ENCODE results near the gene BTBD19. TPM values are rescaled to one million over a fixed set of nuclear protein-coding genes. Genes with fewer than 3 reads are reported as not detected.

Gene BTBD19
- polyA plus RNA-seq, 4 donors = 1.1 to 14.7 (median 1.7) TPM

- WGBS, 3 donors = 31 to 37% (median 36%) methylated on average over 11 of the region's 11 CpGs
- peak overlapping the region in 2 of 3 donors; percentile 44 to 46 for H3K4me3 ChIP-seq (ENCODE audit: low read depth in 1 of 3, low read length in 3 of 3)
- FAIRE-seq = no peak
- H3K27me3 ChIP-seq (ENCODE audit: control insufficient read depth in 3 of 3, insufficient read depth in 3 of 3, low read length in 3 of 3) = no peaks in the 10 kb centered on the region
- peaks cover 0 to 28% (median 2%) of the 10 kb centered on the region in 3 donors for H3K4me1 ChIP-seq (ENCODE audit: control insufficient read depth in 3 of 3, insufficient read depth in 2 of 3, low read depth in 1 of 3, low read length in 2 of 3)
- no peak for DNase-seq
- H3K36me3 ChIP-seq (ENCODE audit: control insufficient read depth in 3 of 3, insufficient read depth in 2 of 3, low read depth in 1 of 3, low read length in 3 of 3) = peaks cover 0 to 12% (median 0%) of the 10 kb centered on the region in 3 donors
- H3K27ac ChIP-seq (ENCODE audit: low read depth in 1 of 3, low read length in 2 of 3) = peak overlapping the region in 1 of 3 donors; percentile 10
- no peaks in the 10 kb centered on the region for H3K9me3 ChIP-seq (ENCODE audit: control insufficient read depth in 2 of 2, insufficient read depth in 1 of 2, low read depth in 1 of 2, low read length in 1 of 2)
Observed at GRCh38 chr1:44785501-44786137, 22.7 kb upstream of the BTBD19 start.

- Histone ChIP-seq H3K36me3 (ENCODE audit: control insufficient read depth in 3 of 3, insufficient read depth in 2 of 3, low read depth in 1 of 3, low read length in 3 of 3) (peaks cover 0 to 6% (median 0%) of the 10 kb centered on the region in 3 donors), H3K4me1 (ENCODE audit: control insufficient read depth in 3 of 3, insufficient read depth in 2 of 3, low read depth in 1 of 3, low read length in 2 of 3) (peaks cover 0 to 28% (median 2%) of the 10 kb centered on the region in 3 donors), H3K27me3 (ENCODE audit: control insufficient read depth in 3 of 3, insufficient read depth in 3 of 3, low read length in 3 of 3) (no peaks in the 10 kb centered on the region), H3K27ac (ENCODE audit: low read depth in 1 of 3, low read length in 2 of 3) (peak overlapping the region; percentile 10 to 56 (median 34)), H3K4me3 (ENCODE audit: low read depth in 1 of 3, low read length in 3 of 3) (peak overlapping the region in 2 of 3 donors; percentile 44 to 46), H3K9me3 (ENCODE audit: control insufficient read depth in 2 of 2, insufficient read depth in 1 of 2, low read depth in 1 of 2, low read length in 1 of 2) (no peaks in the 10 kb centered on the region)
- FAIRE-seq (no peak), DNase-seq (peak; percentile 68 to 91)
- 6 to 7% (median 7%) methylated on average over 39 to 49 of the region's 49 CpGs for WGBS, 3 donors
Observed at GRCh38 chr1:44786138-44786840, 22.0 kb upstream of the BTBD19 start.

GRCh38 chr1:44786841-44787426 is 21.4 kb upstream of the BTBD19 start:
- Histone ChIP-seq H3K4me1 (ENCODE audit: control insufficient read depth in 3 of 3, insufficient read depth in 2 of 3, low read depth in 1 of 3, low read length in 2 of 3) (peaks cover 0 to 28% (median 2%) of the 10 kb centered on the region in 3 donors), H3K27me3 (ENCODE audit: control insufficient read depth in 3 of 3, insufficient read depth in 3 of 3, low read length in 3 of 3) (no peaks in the 10 kb centered on the region), H3K4me3 (ENCODE audit: low read depth in 1 of 3, low read length in 3 of 3) (no peak overlapping the region), H3K27ac (ENCODE audit: low read depth in 1 of 3, low read length in 2 of 3) (peak overlapping the region; percentile 10 to 56 (median 34)), H3K9me3 (ENCODE audit: control insufficient read depth in 2 of 2, insufficient read depth in 1 of 2, low read depth in 1 of 2, low read length in 1 of 2) (no peaks in the 10 kb centered on the region), H3K36me3 (ENCODE audit: control insufficient read depth in 3 of 3, insufficient read depth in 2 of 3, low read depth in 1 of 3, low read length in 3 of 3) (peaks cover 0 to 5% (median 0%) of the 10 kb centered on the region in 3 donors)
- FAIRE-seq (no peak), DNase-seq (peak in 1 of 2 donors; percentile 3)
- 75 to 86% (median 80%) methylated on average over 9 of the region's 9 CpGs for WGBS, 3 donors

- no peak for FAIRE-seq
- Histone ChIP-seq H3K4me3 (ENCODE audit: low read depth in 1 of 3, low read length in 3 of 3) (no peak overlapping the region), H3K36me3 (ENCODE audit: control insufficient read depth in 3 of 3, insufficient read depth in 2 of 3, low read depth in 1 of 3, low read length in 3 of 3) (peaks cover 0 to 5% (median 0%) of the 10 kb centered on the region in 3 donors), H3K9me3 (ENCODE audit: control insufficient read depth in 2 of 2, insufficient read depth in 1 of 2, low read depth in 1 of 2, low read length in 1 of 2) (no peaks in the 10 kb centered on the region), H3K4me1 (ENCODE audit: control insufficient read depth in 3 of 3, insufficient read depth in 2 of 3, low read depth in 1 of 3, low read length in 2 of 3) (peaks cover 0 to 28% (median 2%) of the 10 kb centered on the region in 3 donors), H3K27ac (ENCODE audit: low read depth in 1 of 3, low read length in 2 of 3) (no peak overlapping the region), H3K27me3 (ENCODE audit: control insufficient read depth in 3 of 3, insufficient read depth in 3 of 3, low read length in 3 of 3) (no peaks in the 10 kb centered on the region)
- no peak for DNase-seq
- 93 to 96% (median 94%) methylated on average over 10 of the region's 10 CpGs for whole genome bisulfite sequencing, 3 donors
Observed at GRCh38 chr1:44787506-44787905, 20.8 kb upstream of the BTBD19 start.

- Histone ChIP-seq H3K27ac (ENCODE audit: low read depth in 1 of 3, low read length in 2 of 3) (no peak within 1 kb of the TSS), H3K4me3 (ENCODE audit: low read depth in 1 of 3, low read length in 3 of 3) (no peak within 1 kb of the TSS), H3K36me3 (ENCODE audit: control insufficient read depth in 3 of 3, insufficient read depth in 2 of 3, low read depth in 1 of 3, low read length in 3 of 3) (peaks cover 0 to 2% (median 0%) of the 10 kb centered on the region in 3 donors), H3K27me3 (ENCODE audit: control insufficient read depth in 3 of 3, insufficient read depth in 3 of 3, low read length in 3 of 3) (no peaks in the 10 kb centered on the region), H3K4me1 (ENCODE audit: control insufficient read depth in 3 of 3, insufficient read depth in 2 of 3, low read depth in 1 of 3, low read length in 2 of 3) (peaks cover 0 to 28% (median 2%) of the 10 kb centered on the region in 3 donors), H3K9me3 (ENCODE audit: control insufficient read depth in 2 of 2, insufficient read depth in 1 of 2, low read depth in 1 of 2, low read length in 1 of 2) (no peaks in the 10 kb centered on the region)
- 75 to 80% (median 79%) methylated on average over 9 of the region's 9 CpGs for WGBS, 3 donors
- no peak for FAIRE-seq
- no peak for DNase-seq
Observed at GRCh38 chr1:44788120-44788860, 20.0 kb upstream of the BTBD19 start, which contains the start of gene BEST4. Gene BEST4 (minus strand): TSS chr1:44788170. CDS start chr1:44787705, 465 bp downstream.

GRCh38 chr1:44790968-44791801 is 17.1 kb upstream of the BTBD19 start:
- peaks cover 0 to 2% (median 0%) of the 10 kb centered on the region in 3 donors for H3K36me3 ChIP-seq (ENCODE audit: control insufficient read depth in 3 of 3, insufficient read depth in 2 of 3, low read depth in 1 of 3, low read length in 3 of 3)
- H3K27ac ChIP-seq (ENCODE audit: low read depth in 1 of 3, low read length in 2 of 3) = peak overlapping the region in 1 of 3 donors; percentile 26
- FAIRE-seq (no peak), DNase-seq (peak in 1 of 2 donors; percentile 56)
- H3K9me3 ChIP-seq (ENCODE audit: control insufficient read depth in 2 of 2, insufficient read depth in 1 of 2, low read depth in 1 of 2, low read length in 1 of 2) = no peaks in the 10 kb centered on the region
- no peak overlapping the region for H3K4me3 ChIP-seq (ENCODE audit: low read depth in 1 of 3, low read length in 3 of 3)
- no peaks in the 10 kb centered on the region for H3K27me3 ChIP-seq (ENCODE audit: control insufficient read depth in 3 of 3, insufficient read depth in 3 of 3, low read length in 3 of 3)
- WGBS, 3 donors = 23 to 56% (median 47%) methylated on average over 6 to 7 of the region's 7 CpGs
- peaks cover 0 to 4% (median 0%) of the 10 kb centered on the region in 3 donors for H3K4me1 ChIP-seq (ENCODE audit: control insufficient read depth in 3 of 3, insufficient read depth in 2 of 3, low read depth in 1 of 3, low read length in 2 of 3)

GRCh38 chr1:44792736-44793502 is 15.4 kb upstream of the BTBD19 start:
- no peak for FAIRE-seq
- Histone ChIP-seq H3K36me3 (ENCODE audit: control insufficient read depth in 3 of 3, insufficient read depth in 2 of 3, low read depth in 1 of 3, low read length in 3 of 3) (no peaks in the 10 kb centered on the region), H3K4me1 (ENCODE audit: control insufficient read depth in 3 of 3, insufficient read depth in 2 of 3, low read depth in 1 of 3, low read length in 2 of 3) (no peaks in the 10 kb centered on the region), H3K27me3 (ENCODE audit: control insufficient read depth in 3 of 3, insufficient read depth in 3 of 3, low read length in 3 of 3) (no peaks in the 10 kb centered on the region), H3K27ac (ENCODE audit: low read depth in 1 of 3, low read length in 2 of 3) (no peak overlapping the region), H3K9me3 (ENCODE audit: control insufficient read depth in 2 of 2, insufficient read depth in 1 of 2, low read depth in 1 of 2, low read length in 1 of 2) (no peaks in the 10 kb centered on the region), H3K4me3 (ENCODE audit: low read depth in 1 of 3, low read length in 3 of 3) (no peak overlapping the region)
- DNase-seq = no peak
- 87 to 91% (median 91%) methylated on average over 9 of the region's 9 CpGs for WGBS, 3 donors
